OCI-LY3 (cell line): Measurements from ENCODE around the gene DAP.

Source experiments
- CTCF ChIP-seq: fragments of 200-600, 300-600 bp; sonication (generic); IDR thresholded peaks from 2 replicates; pipeline ENCODE4 v1.5.1; 2014; ENCODE audit warnings: antibody characterized with exemption, low read length, low read depth
- EZH2phosphoT487 ChIP-seq: fragments of 200-600 bp; shearing (Covaris generic); IDR thresholded peaks from 2 replicates; pipeline ENCODE4 v1.6.1; 2018; ENCODE audit warnings: antibody characterized with exemption, mixed run types, low read depth

GRCh38 chr5:10671041-10672008, 89.7 kb downstream of the DAP start:
- TF ChIP-seq CTCF = no peak
- TF ChIP-seq EZH2phosphoT487 = no peak
